ENCODE data around the gene ADCY2. TPM values are rescaled to one million over a fixed set of nuclear protein-coding genes. Genes with fewer than 3 reads are reported as not detected.

Gene ADCY2
- total RNA-seq, 4 donors from 2014 or later: 0.34 to 2.7 (median 1.5) TPM

- intact Hi-C loops (cut with DNase I): no loop called here
- WGBS, 2 donors: 81 to 87% methylated on average over 5 of the region's 5 CpGs
- H3K4me3 ChIP-seq (replicated peaks in 1 of 3): no peak overlapping the region
These were observed 360.0 kb downstream of the ADCY2 start for GRCh38 chr5:7755958-7756357.

GRCh38 chr5:7756453-7756852 is 360.5 kb downstream of the ADCY2 start:
- intact Hi-C loops (cut with DNase I): no loop called here
- no peaks in the 10 kb centered on the region for H3K36me3 ChIP-seq
- WGBS, 2 donors: 60 to 65% methylated on average over 4 of the region's 4 CpGs
- H3K4me1 ChIP-seq: no peaks in the 10 kb centered on the region
- H3K4me3 ChIP-seq (replicated peaks in 1 of 3): no peak overlapping the region
- TF ChIP-seq POLR2A (IDR thresholded peaks at IDR 0.05): no peak
- TF ChIP-seq, protein P1, sequence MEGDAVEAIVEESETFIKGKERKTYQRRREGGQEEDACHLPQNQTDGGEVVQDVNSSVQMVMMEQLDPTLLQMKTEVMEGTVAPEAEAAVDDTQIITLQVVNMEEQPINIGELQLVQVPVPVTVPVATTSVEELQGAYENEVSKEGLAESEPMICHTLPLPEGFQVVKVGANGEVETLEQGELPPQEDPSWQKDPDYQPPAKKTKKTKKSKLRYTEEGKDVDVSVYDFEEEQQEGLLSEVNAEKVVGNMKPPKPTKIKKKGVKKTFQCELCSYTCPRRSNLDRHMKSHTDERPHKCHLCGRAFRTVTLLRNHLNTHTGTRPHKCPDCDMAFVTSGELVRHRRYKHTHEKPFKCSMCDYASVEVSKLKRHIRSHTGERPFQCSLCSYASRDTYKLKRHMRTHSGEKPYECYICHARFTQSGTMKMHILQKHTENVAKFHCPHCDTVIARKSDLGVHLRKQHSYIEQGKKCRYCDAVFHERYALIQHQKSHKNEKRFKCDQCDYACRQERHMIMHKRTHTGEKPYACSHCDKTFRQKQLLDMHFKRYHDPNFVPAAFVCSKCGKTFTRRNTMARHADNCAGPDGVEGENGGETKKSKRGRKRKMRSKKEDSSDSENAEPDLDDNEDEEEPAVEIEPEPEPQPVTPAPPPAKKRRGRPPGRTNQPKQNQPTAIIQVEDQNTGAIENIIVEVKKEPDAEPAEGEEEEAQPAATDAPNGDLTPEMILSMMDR (IDR thresholded peaks at IDR 0.05): no peak
- no peak for DNase-seq
- H3K27ac ChIP-seq: no peak overlapping the region
- no peaks in the 10 kb centered on the region for H3K9me3 ChIP-seq
- H3K27me3 ChIP-seq: no peaks in the 10 kb centered on the region

More at GRCh38 chr5:7755958-7756357, 360.0 kb downstream of the ADCY2 start:
- H3K27me3 ChIP-seq: no peaks in the 10 kb centered on the region
- TF ChIP-seq, protein P1 (IDR thresholded peaks at IDR 0.05): no peak
- TF ChIP-seq POLR2A (IDR thresholded peaks at IDR 0.05): no peak
- no peaks in the 10 kb centered on the region for H3K4me1 ChIP-seq
- no peaks in the 10 kb centered on the region for H3K36me3 ChIP-seq
- H3K9me3 ChIP-seq: no peaks in the 10 kb centered on the region
- no peak for DNase-seq
- H3K27ac ChIP-seq: no peak overlapping the region

- no peak for DNase-seq
- Histone ChIP-seq H3K9me3 (no peaks in the 10 kb centered on the region), H3K36me3 (no peaks in the 10 kb centered on the region), H3K4me3 (replicated peaks in 1 of 3) (no peak overlapping the region), H3K27ac (no peak overlapping the region), H3K4me1 (no peaks in the 10 kb centered on the region), H3K27me3 (no peaks in the 10 kb centered on the region)
- WGBS, 2 donors: 82 to 85% methylated on average over 7 to 8 of the region's 8 CpGs
- intact Hi-C loops (cut with DNase I): no loop called here
- TF ChIP-seq POLR2A (IDR thresholded peaks at IDR 0.05): no peak
- TF ChIP-seq, protein P1 (IDR thresholded peaks at IDR 0.05): no peak
These were observed 363.4 kb downstream of the ADCY2 start for GRCh38 chr5:7759257-7759871.

GRCh38 chr5:7759951-7760580 is 364.1 kb downstream of the ADCY2 start:
- H3K27ac ChIP-seq: no peak overlapping the region
- intact Hi-C loops (cut with DNase I): no loop called here
- H3K4me1 ChIP-seq: no peaks in the 10 kb centered on the region
- no peaks in the 10 kb centered on the region for H3K27me3 ChIP-seq
- 77 to 86% methylated on average over 8 of the region's 8 CpGs for WGBS, 2 donors
- no peak for DNase-seq
- H3K9me3 ChIP-seq: no peaks in the 10 kb centered on the region
- H3K4me3 ChIP-seq (replicated peaks in 1 of 3): no peak overlapping the region
- H3K36me3 ChIP-seq: no peaks in the 10 kb centered on the region
- TF ChIP-seq, protein P1 (IDR thresholded peaks at IDR 0.05): no peak
- no peak for TF ChIP-seq POLR2A (IDR thresholded peaks at IDR 0.05)

GRCh38 chr5:7762267-7762666 is 366.3 kb downstream of the ADCY2 start:
- DNase-seq: no peak
- H3K27me3 ChIP-seq: no peaks in the 10 kb centered on the region
- no peaks in the 10 kb centered on the region for H3K36me3 ChIP-seq
- H3K4me3 ChIP-seq (replicated peaks in 1 of 3): no peak overlapping the region
- intact Hi-C loops (cut with DNase I): no loop called here
- no peaks in the 10 kb centered on the region for H3K9me3 ChIP-seq
- no peaks in the 10 kb centered on the region for H3K4me1 ChIP-seq
- 48 to 71% methylated on average over 2 of the region's 2 CpGs for WGBS, 2 donors
- TF ChIP-seq POLR2A (IDR thresholded peaks at IDR 0.05): no peak
- TF ChIP-seq, protein P1 (IDR thresholded peaks at IDR 0.05): peak in 1 of 6 experiments; percentile 17
- no peak overlapping the region for H3K27ac ChIP-seq
